ENCODE measurements around the gene NOSIP.

Gene NOSIP

GRCh38 chr19:49570997-49571676 lies 9.2 kb downstream of the NOSIP start:
- DNase-seq = peak; percentile 9 to 46

GRCh38 chr19:49570138-49570856 lies 10.1 kb downstream of the NOSIP start:
- DNase-seq = peak; percentile 85 to 90

- no peak for DNase-seq
Observed at GRCh38 chr19:49567861-49568441, 12.4 kb downstream of the NOSIP start.

GRCh38 chr19:49566302-49566701 lies 14.1 kb downstream of the NOSIP start:
- no peak for DNase-seq

GRCh38 chr19:49565261-49565660 lies 15.1 kb downstream of the NOSIP start:
- DNase-seq = no peak

- DNase-seq = no peak
Observed at GRCh38 chr19:49564616-49565045, 15.7 kb downstream of the NOSIP start.

- peak; percentile 59 to 63 for DNase-seq
Observed at GRCh38 chr19:49560358-49560900, 19.9 kb downstream of the NOSIP start.

- no peak for DNase-seq
Observed at GRCh38 chr19:49559928-49560327, 20.4 kb downstream of the NOSIP start.

GRCh38 chr19:49559443-49559842 lies 20.9 kb downstream of the NOSIP start:
- DNase-seq = no peak

- DNase-seq = no peak
Observed at GRCh38 chr19:49558591-49558990, 21.8 kb downstream of the NOSIP start.

GRCh38 chr19:49557641-49558325 lies 22.6 kb downstream of the NOSIP start:
- DNase-seq = no peak

- no peak for DNase-seq
Observed at GRCh38 chr19:49556412-49557398, 23.7 kb downstream of the NOSIP start.

GRCh38 chr19:49555600-49556411 lies 24.6 kb downstream of the NOSIP start:
- DNase-seq = peak in 1 of 2 donors; percentile 8

GRCh38 chr19:49554701-49555181 lies 25.6 kb downstream of the NOSIP start:
- no peak for DNase-seq

GRCh38 chr19:49553451-49554271 lies 26.7 kb downstream of the NOSIP start:
- DNase-seq = peak; percentile 60 to 71

GRCh38 chr19:49552749-49553148 lies 27.6 kb downstream of the NOSIP start:
- DNase-seq = peak; percentile 59 to 68

- DNase-seq = peak; percentile 30 to 46
Observed at GRCh38 chr19:49551531-49551930, 28.8 kb downstream of the NOSIP start.

- no peak for DNase-seq
Observed at GRCh38 chr19:49549045-49549444, 31.3 kb downstream of the NOSIP start.

- DNase-seq = peak; percentile 90 to 93
Observed at GRCh38 chr19:49546825-49547565, 33.4 kb downstream of the NOSIP start.
